ENCODE data around the gene TMSB15B. TPM values are rescaled to one million over a fixed set of nuclear protein-coding genes. Genes with fewer than 3 reads are reported as not detected.
"Not testable (repeated sequence)": the region's sequence is repeated elsewhere in the genome, so short reads cannot be mapped to it uniquely, and the experiment has no call there.

Gene TMSB15B
- total RNA-seq, result 36.8 and 40.7 TPM in 2 replicates
- long read RNA-seq, partial matches to known transcripts, result 0 of 6 reads
- long read RNA-seq, other reads (novel, unspliced or antisense), result 2 of 6 reads

GRCh38 chrX:103962411-103963278 is at the start of gene TMSB15B:
Gene TMSB15B (plus strand): TSS chrX:103962627.
- DNase-seq (ENCODE audit: low read depth, low spot score); H3K27me3 Mint-ChIP-seq (ENCODE audit: low read depth); H3K36me3 Mint-ChIP-seq (ENCODE audit: low read depth); H3K27ac Mint-ChIP-seq (ENCODE audit: unreplicated experiment); H3K9me3 Mint-ChIP-seq; H3K4me1 Mint-ChIP-seq; H3K4me3 Mint-ChIP-seq: not testable (repeated sequence)

- peaks cover 30% of the 10 kb centered on the region for H3K36me3 Mint-ChIP-seq (ENCODE audit: low read depth)
- peaks cover 6% of the 10 kb centered on the region for H3K9me3 Mint-ChIP-seq
- H3K27ac Mint-ChIP-seq (ENCODE audit: unreplicated experiment), result no peak overlapping the region
- H3K4me1 Mint-ChIP-seq, result peaks cover 9% of the 10 kb centered on the region
- H3K4me3 Mint-ChIP-seq, result no peak overlapping the region
- TF ChIP-seq CTCF (conservative IDR thresholded peaks at IDR 0.05), result no peak
- H3K27me3 Mint-ChIP-seq (ENCODE audit: low read depth), result no peaks in the 10 kb centered on the region
- DNase-seq (ENCODE audit: low read depth, low spot score), result no peak
Measured at GRCh38 chrX:103913356-103914020, 48.9 kb upstream of the TMSB15B start.

GRCh38 chrX:103918050-103918449 is 44.4 kb upstream of the TMSB15B start:
- Mint-ChIP-seq H3K27me3 (ENCODE audit: low read depth) (no peaks in the 10 kb centered on the region), H3K4me1 (peaks cover 15% of the 10 kb centered on the region), H3K4me3 (peak overlapping the region; percentile 97), H3K36me3 (ENCODE audit: low read depth) (peaks cover 12% of the 10 kb centered on the region), H3K9me3 (peaks cover 3% of the 10 kb centered on the region), H3K27ac (ENCODE audit: unreplicated experiment) (peak overlapping the region; percentile 91)
- TF ChIP-seq CTCF (conservative IDR thresholded peaks at IDR 0.05), result peak; percentile 68
- peak; percentile 53 for DNase-seq (ENCODE audit: low read depth, low spot score)

GRCh38 chrX:103918571-103919269 is 43.7 kb upstream of the TMSB15B start:
- H3K4me1 Mint-ChIP-seq, result peaks cover 15% of the 10 kb centered on the region
- H3K27me3 Mint-ChIP-seq (ENCODE audit: low read depth), result no peaks in the 10 kb centered on the region
- H3K4me3 Mint-ChIP-seq, result peak overlapping the region; percentile 97
- DNase-seq (ENCODE audit: low read depth, low spot score), result peak; percentile 61
- H3K36me3 Mint-ChIP-seq (ENCODE audit: low read depth), result peaks cover 7% of the 10 kb centered on the region
- TF ChIP-seq CTCF (conservative IDR thresholded peaks at IDR 0.05), result no peak
- H3K27ac Mint-ChIP-seq (ENCODE audit: unreplicated experiment), result peak overlapping the region; percentile 91
- peaks cover 2% of the 10 kb centered on the region for H3K9me3 Mint-ChIP-seq

GRCh38 chrX:103919270-103919637 is 43.2 kb upstream of the TMSB15B start:
- DNase-seq (ENCODE audit: low read depth, low spot score), result no peak
- Mint-ChIP-seq H3K36me3 (ENCODE audit: low read depth) (peaks cover 6% of the 10 kb centered on the region), H3K27ac (ENCODE audit: unreplicated experiment) (peak overlapping the region; percentile 91), H3K4me1 (peaks cover 15% of the 10 kb centered on the region), H3K4me3 (peak overlapping the region; percentile 97), H3K27me3 (ENCODE audit: low read depth) (no peaks in the 10 kb centered on the region), H3K9me3 (no peaks in the 10 kb centered on the region)
- TF ChIP-seq CTCF (conservative IDR thresholded peaks at IDR 0.05), result peak; percentile 55

GRCh38 chrX:103920515-103920914 is 41.9 kb upstream of the TMSB15B start:
- not testable (repeated sequence) for H3K9me3 Mint-ChIP-seq; H3K27ac Mint-ChIP-seq (ENCODE audit: unreplicated experiment); DNase-seq (ENCODE audit: low read depth, low spot score); H3K36me3 Mint-ChIP-seq (ENCODE audit: low read depth); H3K27me3 Mint-ChIP-seq (ENCODE audit: low read depth)
- Mint-ChIP-seq H3K4me3 (peak overlapping the region; percentile 19), H3K4me1 (peaks cover 15% of the 10 kb centered on the region)

All from neural crest cell (in vitro differentiated cells).